Colonic mucosa (tissue), 4 donors: ENCODE results near the gene FRMD7. TPM values are rescaled to one million over a fixed set of nuclear protein-coding genes. Genes with fewer than 3 reads are reported as not detected.

ENCODE experiments used
- DNase-seq: peaks from one replicate; pipeline ENCODE4 v3.0.0-alpha.2; 2020
- H3K27ac ChIP-seq: fragments of 200-600 bp; one replicate; pipeline ENCODE4 v1.8.0; 2021
- H3K27me3 ChIP-seq: fragments of 200-600 bp; one replicate; pipeline ENCODE4 v1.8.0; 2021
- H3K36me3 ChIP-seq: fragments of 200-600 bp; one replicate; pipeline ENCODE4 v1.8.0; 2021
- H3K4me1 ChIP-seq: fragments of 200-600 bp; one replicate; pipeline ENCODE4 v1.8.0; 2021; ENCODE audit warnings: mild to moderate bottlenecking
- H3K4me3 ChIP-seq: fragments of 200-600 bp; one replicate; pipeline ENCODE4 v1.8.0; 2021
- H3K9ac ChIP-seq, 2 donors: one replicate each; pipeline ENCODE4 v1.7.0; 2013; ENCODE audit warnings: control low read depth in 2 of 2, low read depth in 2 of 2, low read length in 2 of 2
- H3K9me3 ChIP-seq: fragments of 200-600 bp; one replicate; pipeline ENCODE4 v1.8.0; 2021
- CTCF ChIP-seq: fragments of 200-600 bp; IDR thresholded peaks from one replicate; pipeline ENCODE4 v1.8.0; 2022; ENCODE audit warnings: antibody characterized with exemption, mild to moderate bottlenecking
- intact Hi-C: fragments of 100-400 bp; cut with DNase I; formaldehyde crosslinking; loops from one replicate; pipeline ENCODE4 v1.14.1; 2022
- total RNA-seq, 2 donors: library from RNA; stranded (reverse); fragmentation: NEBNext Ultra II Directional in 1 of 2; extraction: Animal tissue kit (Norgen Biotek cat#: 25700) in 1 of 2; gene quantifications; one replicate each; pipeline ENCODE4 v1.2.1, GENCODE V29; 2021
- donor health status: healthy.
- donor health status: DM: no; HTN: no; CAD: no.
- donor health status: DM: no; HTN: no; CAD: no.

FRMD7 gene
- total RNA-seq, 2 donors from 2014 or later: not detected

DNA sequence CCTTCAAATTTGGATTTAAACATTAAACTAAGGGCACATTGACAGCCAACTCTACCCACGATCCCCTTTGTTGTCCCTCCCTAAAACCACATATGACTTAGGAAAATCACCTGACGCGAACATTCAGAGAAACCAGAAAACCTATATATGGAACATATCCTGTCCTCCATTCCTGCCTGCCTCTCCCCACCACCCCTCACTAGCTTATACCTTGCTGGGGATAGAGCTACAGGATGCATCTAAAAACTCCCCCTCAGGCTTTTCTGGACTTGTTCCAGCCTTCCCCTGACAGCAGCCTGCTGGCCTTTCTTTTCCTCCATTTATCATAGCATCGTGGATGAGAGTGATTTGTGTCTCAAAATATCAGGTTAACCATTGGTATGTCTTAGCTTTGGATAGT is 96.0 kb downstream of the FRMD7 start:
- Histone ChIP-seq H3K27me3 (no peaks in the 10 kb centered on the region), H3K4me1 (no peaks in the 10 kb centered on the region), H3K9me3 (no peaks in the 10 kb centered on the region), H3K36me3 (no peaks in the 10 kb centered on the region), H3K4me3 (no peak overlapping the region), H3K9ac (no peak overlapping the region), H3K27ac (no peak overlapping the region)
- intact Hi-C loops: no loop called here
- no peak for TF ChIP-seq CTCF
- DNase-seq: no peak

GRCh38 chrX:132030264-132030663 is 97.6 kb downstream of the FRMD7 start:
- no peak for DNase-seq
- TF ChIP-seq CTCF: no peak
- Histone ChIP-seq H3K9me3 (no peaks in the 10 kb centered on the region), H3K4me1 (no peaks in the 10 kb centered on the region), H3K4me3 (no peak overlapping the region), H3K27me3 (no peaks in the 10 kb centered on the region), H3K27ac (no peak overlapping the region), H3K36me3 (no peaks in the 10 kb centered on the region), H3K9ac (no peak overlapping the region)
- intact Hi-C loops: no loop called here

Other genes starting within 250 kb of the FRMD7 start
- 10 to 100 TPM; 19.2 to 21.9 TPM for gene STK26, start 104.7 kb downstream of the FRMD7 start, total RNA-seq
- 10 to 100 TPM; 18.6 to 27.3 TPM for gene RAP2C, start 91.4 kb upstream of the FRMD7 start, total RNA-seq